Measurements from ENCODE around the gene ST6GAL2.

DNA sequence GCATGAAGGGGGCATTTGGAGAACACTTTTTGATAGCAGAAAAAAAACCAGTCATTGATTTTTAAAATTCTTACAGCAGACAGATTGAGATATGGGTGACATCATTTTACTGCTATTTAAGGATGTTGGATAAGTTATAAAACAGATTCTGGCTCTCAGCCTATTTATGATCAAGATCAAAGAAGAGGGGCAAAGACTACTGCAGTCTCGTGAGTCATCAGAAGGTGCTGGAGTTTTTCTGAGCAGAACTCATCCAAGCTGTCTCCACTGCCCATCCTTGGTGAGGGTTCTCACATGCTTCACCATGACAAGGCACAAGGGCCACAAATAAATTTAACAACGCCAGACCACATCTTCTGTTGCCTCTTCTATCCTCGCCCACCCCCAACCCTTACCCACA is 58.8 kb downstream of the ST6GAL2 start:
- TF ChIP-seq, protein P1, sequence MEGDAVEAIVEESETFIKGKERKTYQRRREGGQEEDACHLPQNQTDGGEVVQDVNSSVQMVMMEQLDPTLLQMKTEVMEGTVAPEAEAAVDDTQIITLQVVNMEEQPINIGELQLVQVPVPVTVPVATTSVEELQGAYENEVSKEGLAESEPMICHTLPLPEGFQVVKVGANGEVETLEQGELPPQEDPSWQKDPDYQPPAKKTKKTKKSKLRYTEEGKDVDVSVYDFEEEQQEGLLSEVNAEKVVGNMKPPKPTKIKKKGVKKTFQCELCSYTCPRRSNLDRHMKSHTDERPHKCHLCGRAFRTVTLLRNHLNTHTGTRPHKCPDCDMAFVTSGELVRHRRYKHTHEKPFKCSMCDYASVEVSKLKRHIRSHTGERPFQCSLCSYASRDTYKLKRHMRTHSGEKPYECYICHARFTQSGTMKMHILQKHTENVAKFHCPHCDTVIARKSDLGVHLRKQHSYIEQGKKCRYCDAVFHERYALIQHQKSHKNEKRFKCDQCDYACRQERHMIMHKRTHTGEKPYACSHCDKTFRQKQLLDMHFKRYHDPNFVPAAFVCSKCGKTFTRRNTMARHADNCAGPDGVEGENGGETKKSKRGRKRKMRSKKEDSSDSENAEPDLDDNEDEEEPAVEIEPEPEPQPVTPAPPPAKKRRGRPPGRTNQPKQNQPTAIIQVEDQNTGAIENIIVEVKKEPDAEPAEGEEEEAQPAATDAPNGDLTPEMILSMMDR (IDR thresholded peaks at IDR 0.05): no peak
- TF ChIP-seq POLR2A (IDR thresholded peaks at IDR 0.05): no peak
